Myocyte (in vitro differentiated cells): ENCODE measurements around the gene TNFSF9. TPM values are rescaled to one million over a fixed set of nuclear protein-coding genes. Genes with fewer than 3 reads are reported as not detected.
"Not testable (repeated sequence)": the region's sequence is repeated elsewhere in the genome, so short reads cannot be mapped to it uniquely, and the experiment has no call there.

Experiments
- DNase-seq: peaks from one replicate; pipeline ENCODE4 v3.0.0-alpha.2; 2012; ENCODE audit warnings: low read depth
- total RNA-seq: library from RNA; depleted of rRNA; stranded (reverse); fragments of >200 nt; gene quantifications from 2 replicates; pipeline ENCODE4 v1.2.3, GENCODE V29; 2014

Gene TNFSF9
- total RNA-seq, 1 donor from 2014 or later, result 7.2 TPM

GRCh38 chr19:6572217-6572616 lies 41.4 kb downstream of the TNFSF9 start:
- no peak for DNase-seq

GRCh38 chr19:6573350-6573749 lies 42.5 kb downstream of the TNFSF9 start:
- no peak for DNase-seq

DNA sequence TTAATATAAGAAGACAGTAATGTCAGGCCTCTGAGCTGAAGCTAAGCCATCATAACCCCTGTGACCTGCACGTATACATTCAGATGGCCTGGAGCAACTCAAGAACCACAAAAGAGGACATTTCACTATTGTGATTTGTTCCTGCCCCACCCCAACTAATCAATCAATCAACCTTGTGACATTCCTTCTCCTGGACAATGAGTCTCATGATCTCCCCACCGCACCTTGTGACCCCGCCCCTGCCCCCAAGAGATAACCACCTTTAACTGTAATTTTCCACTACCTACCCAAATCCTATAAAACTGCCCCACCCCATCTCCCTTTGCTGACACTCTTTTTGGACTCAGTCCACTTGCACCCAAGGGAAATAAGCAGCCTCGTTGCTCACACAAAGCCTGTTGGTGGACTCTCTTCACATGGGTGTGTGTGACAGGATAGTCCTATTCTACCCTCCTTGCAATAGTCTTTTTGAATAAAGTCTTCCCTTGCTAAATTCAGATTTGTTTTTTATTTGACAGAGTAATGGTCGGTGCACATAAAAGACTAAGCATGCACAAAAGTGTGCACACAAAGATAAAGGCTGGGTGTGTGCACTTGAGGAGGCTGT lies 46.1 kb downstream of the TNFSF9 start:
- no peak for DNase-seq

- DNase-seq, result peak; percentile 20
Measured at GRCh38 chr19:6577476-6578125, 46.8 kb downstream of the TNFSF9 start.

DNA sequence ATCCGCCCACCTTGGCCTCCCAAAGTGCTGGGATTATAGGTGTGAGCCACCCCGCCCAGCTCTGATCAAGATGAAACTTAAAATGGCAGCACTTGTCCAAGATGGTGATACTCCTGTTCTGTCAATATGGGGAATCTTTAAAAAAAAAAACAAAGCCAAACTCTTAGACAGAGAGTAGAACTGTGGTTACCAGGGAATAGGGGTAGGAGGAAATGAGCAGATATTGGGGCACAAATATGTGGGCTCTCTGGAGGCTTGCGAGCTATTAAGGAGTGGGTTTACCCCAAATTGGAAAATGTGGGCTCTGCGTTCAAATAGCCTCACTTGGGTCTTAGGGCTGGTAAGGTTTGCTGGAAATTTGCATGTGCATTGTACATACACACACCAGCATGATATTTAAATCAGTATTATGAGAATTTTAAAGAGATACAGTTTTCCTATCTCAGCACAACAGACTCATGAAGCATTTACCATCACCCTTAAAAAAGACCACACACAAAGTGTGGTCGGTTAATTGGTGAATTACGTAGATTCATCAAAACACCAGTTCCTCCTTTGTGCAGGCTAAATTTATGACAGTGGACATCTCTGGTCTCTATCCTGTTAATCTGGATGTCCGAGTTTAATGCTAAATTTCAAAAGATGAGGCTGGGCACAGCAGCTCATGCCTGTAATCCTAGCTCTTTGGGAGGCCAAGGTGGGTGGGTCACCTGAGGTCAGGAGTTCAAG lies 48.8 kb downstream of the TNFSF9 start:
- DNase-seq, result no peak

- DNase-seq, result peak; percentile 71
Measured at GRCh38 chr19:6580313-6580712, 49.5 kb downstream of the TNFSF9 start.

- DNase-seq, result not testable (repeated sequence)
Measured at GRCh38 chr19:6582515-6583484, 52.0 kb downstream of the TNFSF9 start.

Other genes starting within 250 kb of the TNFSF9 start
- gene ACER1, start 197.4 kb upstream of the TNFSF9 start, total RNA-seq, result not detected in 2 replicates
- 81.6 and 101 TPM in 2 replicates for gene CLPP, start 169.5 kb upstream of the TNFSF9 start, total RNA-seq
- gene ALKBH7, start 158.2 kb upstream of the TNFSF9 start, total RNA-seq, result 59.2 and 75.3 TPM in 2 replicates
- gene PSPN, start 155.1 kb upstream of the TNFSF9 start, total RNA-seq, result 0.91 and 2.9 TPM in 2 replicates
- gene GTF2F1, start 137.9 kb upstream of the TNFSF9 start, total RNA-seq, result 49.7 and 52.8 TPM in 2 replicates
- gene KHSRP, start 106.2 kb upstream of the TNFSF9 start, total RNA-seq, result 75.7 and 87.6 TPM in 2 replicates
- not detected in 2 replicates for gene SLC25A41, start 97.3 kb upstream of the TNFSF9 start, total RNA-seq
- gene SLC25A23, start 71.2 kb upstream of the TNFSF9 start, total RNA-seq, result 29.9 and 33.9 TPM in 2 replicates
- not detected in 2 replicates for gene CRB3, start 66.8 kb upstream of the TNFSF9 start, total RNA-seq
- gene DENND1C, start 49.2 kb upstream of the TNFSF9 start, total RNA-seq, result not detected in 2 replicates
- gene TUBB4A, start 28.7 kb upstream of the TNFSF9 start, total RNA-seq, result not detected in 2 replicates
- gene CD70, start 60.1 kb downstream of the TNFSF9 start, total RNA-seq, result 0.64 and 0.78 TPM in 2 replicates
- gene TNFSF14, start 139.1 kb downstream of the TNFSF9 start, total RNA-seq, result not detected in 2 replicates
- 2.1 and 7.2 TPM in 2 replicates for gene C3, start 189.6 kb downstream of the TNFSF9 start, total RNA-seq
- 32.0 and 36.8 TPM in 2 replicates for gene GPR108, start 206.6 kb downstream of the TNFSF9 start, total RNA-seq
- gene TRIP10, start 208.7 kb downstream of the TNFSF9 start, total RNA-seq, result 29.1 and 43.1 TPM in 2 replicates
- not detected in 2 replicates for gene SH2D3A, start 236.4 kb downstream of the TNFSF9 start, total RNA-seq
- gene VAV1, start 241.7 kb downstream of the TNFSF9 start, total RNA-seq, result not detected in 2 replicates